ENCODE measurements around the gene MTPN.

The MTPN gene, protein sequence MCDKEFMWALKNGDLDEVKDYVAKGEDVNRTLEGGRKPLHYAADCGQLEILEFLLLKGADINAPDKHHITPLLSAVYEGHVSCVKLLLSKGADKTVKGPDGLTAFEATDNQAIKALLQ

DNA sequence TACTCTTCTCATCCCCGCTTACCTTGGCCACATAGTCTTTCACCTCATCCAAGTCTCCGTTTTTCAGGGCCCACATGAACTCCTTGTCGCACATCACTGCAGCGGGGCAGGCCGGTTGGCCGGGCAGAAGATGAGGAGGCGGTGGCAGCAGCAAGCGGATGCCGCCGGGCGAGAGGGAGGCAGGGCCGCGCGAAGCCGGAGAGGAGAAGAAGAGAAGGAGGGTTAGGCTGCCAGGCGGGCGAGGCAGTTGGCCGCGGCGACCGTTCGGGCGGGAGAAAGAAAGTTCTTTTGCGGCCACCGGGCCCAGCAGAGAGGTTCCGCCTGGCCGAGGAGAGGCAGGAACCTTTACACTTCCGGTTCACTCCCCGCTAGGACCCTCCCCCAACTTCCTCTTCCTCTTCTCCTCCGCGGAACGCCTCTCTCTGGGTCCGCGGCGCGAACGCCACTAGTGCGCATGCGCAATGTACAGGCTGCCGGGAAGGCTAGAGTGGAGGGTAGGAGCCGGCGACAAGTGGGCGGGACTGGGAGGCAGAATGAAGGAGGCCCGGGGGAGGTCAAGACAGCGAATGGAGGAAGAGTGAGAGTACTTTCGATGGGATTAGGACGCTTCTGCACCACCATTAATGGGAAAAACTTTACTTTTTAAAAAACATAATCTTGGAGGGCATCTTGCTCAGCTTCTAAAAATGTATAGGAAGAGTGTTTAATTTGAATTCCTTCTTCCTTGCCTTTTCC, at the start of gene MTPN:
TSS of gene MTPN (minus strand) at position 353 of the 735 bp plus-strand sequence. CDS start at position 94, 259 bp downstream.
- DNase-seq (ENCODE audit: low spot score): peak; percentile 96

DNA sequence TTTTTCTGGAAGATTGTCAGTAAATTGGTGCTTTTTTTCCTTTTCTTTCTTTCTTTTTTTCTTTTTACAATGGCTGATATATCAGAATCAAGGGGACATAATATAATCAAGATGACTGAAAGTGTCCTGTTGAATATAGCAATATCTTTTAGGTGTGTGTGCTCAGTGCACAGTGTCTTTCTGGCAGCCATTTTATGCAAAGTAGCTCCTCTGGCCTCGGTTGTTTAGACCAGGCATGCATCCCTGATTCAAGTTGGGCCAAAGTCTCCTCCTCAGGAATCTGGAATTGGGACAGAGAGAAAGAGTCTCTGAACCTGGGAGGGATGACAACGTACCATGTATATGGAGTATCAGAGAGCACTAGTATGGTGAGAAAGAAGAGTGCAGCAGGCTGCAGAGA, 49.0 kb upstream of the MTPN start:
- no peak for DNase-seq (ENCODE audit: low spot score)

DNA sequence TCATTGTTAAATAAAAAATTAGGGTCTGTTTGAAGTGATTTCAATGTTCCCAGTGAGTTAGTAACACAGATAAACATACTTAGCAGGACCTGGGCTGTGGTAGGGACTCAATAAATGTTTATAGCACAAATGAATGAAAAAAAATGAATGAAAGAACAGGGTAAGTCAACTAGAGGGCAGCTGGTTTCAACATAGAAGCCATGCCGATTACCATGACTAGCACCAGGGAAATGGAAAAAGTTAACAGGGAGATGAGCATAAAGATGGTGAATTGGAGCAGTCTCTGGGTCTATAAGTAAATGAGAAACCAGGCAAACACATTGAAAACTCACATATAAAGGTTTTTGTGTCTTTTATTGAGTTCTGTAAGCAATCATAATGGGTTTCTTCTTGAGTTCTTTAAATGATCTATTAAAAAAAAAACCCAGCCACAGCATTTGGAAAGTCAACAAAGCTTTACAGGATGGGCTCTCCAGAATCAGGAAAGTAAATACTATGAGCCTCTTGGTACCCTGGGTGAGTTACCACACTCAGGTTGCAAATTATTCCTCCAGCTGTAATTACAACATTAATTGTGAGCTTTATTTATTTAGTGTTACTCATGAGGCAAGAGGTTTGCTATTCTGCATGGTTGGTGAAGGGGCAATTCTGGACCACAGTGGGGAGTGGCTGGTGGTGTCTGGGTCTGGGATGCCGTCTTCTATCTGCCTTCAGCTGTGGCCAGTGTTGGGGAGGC, 46.1 kb upstream of the MTPN start:
- no peak for DNase-seq (ENCODE audit: low spot score)

DNA sequence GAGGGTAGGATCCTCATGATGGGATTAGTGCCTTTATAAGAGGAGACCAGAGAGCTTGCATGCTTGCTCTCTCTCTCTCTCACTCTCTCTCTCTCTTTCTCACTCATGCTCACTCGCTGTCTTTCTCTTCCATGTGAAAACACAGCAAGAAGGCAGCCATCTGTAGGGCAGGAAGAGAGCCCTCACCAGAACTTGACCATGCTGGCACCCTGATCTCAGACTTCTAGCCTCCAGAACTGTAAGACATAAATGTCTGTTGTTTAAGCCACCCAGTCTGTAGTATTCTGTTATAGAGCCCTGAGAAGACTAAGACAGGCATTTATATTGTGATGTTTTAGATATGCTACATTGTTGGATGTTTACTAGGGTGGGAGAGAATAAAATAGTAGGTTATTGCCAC, 43.4 kb upstream of the MTPN start:
- DNase-seq (ENCODE audit: low spot score): no peak

DNA sequence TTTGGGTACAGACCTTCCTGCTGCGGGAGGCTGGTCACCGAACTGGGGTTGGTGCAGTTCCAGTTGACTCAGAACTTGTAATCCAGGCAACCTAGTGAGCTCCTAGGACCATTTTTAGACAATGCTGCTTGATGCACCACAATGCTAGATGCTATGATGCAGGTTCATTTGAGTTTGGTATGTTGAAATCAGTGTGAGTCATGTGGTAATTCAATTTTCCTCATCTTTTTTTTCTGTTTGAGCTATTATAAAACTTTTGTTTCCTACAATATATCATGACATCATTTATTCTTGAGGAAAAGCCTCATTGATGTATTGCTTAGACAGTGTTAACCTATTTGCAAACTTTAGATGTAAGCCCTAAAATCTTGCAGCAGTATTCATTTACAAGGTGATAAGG, 40.9 kb upstream of the MTPN start:
- no peak for DNase-seq (ENCODE audit: low spot score)

DNA sequence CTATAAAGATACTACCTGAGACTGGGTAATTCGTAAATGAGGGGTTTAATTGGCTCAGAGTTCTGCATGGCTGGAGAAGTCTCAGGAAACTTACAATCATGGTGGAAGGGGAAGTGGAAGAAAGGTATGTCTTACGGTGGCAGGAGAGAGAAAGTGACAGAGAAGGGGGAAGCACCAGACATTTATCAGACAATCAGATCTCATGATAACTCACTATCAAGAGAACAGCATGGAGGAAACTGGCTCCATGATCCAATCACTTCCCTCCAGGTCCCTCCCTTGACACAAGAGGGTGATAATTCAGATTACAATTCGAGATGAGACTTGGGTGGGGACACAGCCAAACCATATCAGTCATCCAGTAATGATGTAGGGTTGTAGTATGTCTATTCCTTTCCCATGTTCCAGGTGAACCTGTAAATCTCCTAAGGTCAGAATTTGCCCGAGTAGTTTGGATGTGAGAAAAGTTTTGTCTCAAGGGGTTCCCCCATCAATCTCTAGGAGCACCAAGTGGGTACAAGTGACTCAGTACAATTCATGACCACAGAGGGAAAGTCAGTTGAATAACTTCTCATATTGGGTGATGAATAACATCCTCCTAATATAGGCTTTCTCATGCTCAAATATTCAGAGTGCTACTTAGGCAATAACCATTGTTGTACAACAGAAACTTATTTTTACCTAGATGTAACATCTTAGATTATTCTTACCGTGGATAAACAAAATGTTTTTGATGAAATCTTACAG, 39.7 kb upstream of the MTPN start:
- DNase-seq (ENCODE audit: low spot score): no peak

DNA sequence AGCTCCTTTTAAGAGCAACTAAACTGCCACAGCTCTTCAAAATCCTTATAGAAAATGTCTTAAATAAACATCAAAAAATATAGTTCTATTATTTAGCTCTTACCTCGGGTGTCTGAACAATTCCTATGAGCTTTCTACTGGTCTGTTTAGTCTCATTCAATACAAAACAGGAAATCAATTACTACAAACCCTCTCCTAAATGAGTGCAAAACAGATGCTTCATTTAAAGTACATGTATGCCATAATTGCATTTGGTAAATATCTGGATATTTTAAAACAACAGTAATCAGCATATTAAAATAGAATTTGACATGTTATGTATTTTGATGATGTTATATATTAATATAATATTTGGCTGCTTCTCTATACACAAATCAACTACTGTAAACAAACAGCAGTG, 38.5 kb upstream of the MTPN start:
- no peak for DNase-seq (ENCODE audit: low spot score)

DNA sequence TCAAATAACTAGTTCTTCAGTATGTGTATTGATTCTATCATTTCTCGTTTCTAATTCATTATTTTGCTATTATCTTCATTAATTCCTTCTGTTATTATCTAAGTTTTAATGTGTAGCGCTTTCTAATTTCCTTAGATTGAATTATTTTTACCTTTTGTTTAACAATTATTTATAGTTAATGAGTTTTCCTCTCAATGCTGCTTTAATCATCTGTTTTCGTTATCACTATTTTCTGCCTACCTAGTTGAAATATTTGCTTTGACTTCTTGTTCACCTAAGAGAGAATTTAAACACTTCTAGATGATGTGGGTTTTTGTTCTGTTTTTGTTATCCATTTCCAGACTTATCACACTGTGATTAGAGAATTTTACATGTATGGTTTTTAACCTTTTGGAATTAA, 37.5 kb upstream of the MTPN start:
- no peak for DNase-seq (ENCODE audit: low spot score)

DNA sequence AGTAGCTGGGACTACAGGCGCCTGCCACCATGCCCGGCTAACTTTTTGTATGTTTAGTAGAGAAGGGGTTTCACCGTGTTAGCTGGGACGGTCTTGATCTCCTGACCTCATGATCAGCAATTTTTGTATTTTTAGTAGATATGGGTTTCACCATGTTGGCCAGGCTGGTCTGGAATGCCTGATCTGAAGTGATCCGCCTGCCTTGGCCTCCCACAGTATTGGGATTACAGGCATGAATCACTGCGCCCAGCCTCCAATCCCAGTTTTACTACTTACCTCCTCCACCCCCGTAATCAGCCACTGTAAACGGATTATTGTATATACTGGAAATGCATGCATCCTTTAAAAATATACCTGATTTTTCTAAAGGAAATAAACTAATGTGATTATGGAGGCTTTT, 35.1 kb upstream of the MTPN start:
- no peak for DNase-seq (ENCODE audit: low spot score)

DNA sequence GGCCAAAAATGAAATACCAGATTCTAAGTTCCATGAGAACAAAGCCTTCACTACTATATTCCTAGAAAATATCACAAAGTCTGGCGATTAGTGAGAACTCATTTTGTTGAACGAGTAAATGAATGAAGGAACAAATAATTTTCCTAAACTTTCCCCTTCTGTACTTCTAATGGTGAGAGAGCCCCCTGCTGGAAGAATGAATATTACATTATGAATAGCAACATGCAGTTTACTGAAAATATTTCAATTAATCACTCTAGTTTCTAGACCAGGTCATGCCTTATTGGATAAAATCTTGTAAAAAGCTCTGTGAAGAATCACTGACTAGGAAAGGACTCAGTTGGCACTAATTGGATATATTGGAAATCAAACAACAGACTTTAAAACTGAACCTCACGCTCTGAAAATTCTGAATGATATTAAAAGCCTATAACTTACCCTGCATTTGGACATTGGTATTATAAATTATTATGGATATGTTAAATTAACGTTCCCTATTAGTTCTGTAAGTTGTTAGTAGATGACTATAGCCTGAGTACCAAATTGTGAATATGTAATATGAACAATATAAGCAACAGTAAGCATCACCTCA, 32.4 kb upstream of the MTPN start:
- peak; percentile 43 for DNase-seq (ENCODE audit: low spot score)

DNA sequence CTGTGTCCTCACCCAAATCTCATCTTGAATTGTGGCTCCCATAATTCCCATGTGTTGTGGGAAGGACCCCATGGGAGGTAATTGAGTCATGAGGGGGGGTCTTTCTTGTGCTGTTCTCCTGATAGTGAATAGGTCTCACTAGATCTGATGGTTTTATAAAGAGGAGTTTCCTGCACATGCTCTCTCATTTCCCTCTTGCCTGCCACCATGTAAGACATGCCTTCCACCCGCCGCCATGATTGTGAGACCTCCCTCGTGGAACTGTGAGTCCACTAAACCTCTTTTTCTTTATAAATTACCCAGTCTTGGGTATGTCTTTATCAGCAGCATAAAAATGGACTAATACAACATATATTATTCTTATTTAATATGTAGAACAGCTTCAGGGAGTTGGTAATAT, 29.0 kb upstream of the MTPN start:
- DNase-seq (ENCODE audit: low spot score): no peak

DNA sequence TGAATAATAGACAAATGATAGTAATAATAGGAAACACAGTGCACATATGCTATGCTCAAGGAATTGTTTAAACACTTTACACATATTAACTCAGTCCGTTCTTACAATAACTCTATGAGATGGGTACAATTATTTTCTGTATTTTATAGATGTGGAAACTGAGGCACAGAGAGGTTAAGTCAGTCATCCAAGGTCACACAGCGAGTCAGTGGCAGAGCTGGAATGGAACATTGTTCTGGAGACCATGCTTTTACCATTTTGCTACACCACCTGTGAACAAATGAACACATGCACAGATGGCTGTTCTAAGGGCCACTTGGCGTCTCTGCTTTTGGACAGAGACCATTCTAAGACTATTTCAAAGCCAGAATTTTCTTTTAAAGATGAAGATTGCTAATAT, 26.9 kb upstream of the MTPN start:
- no peak for DNase-seq (ENCODE audit: low spot score)

DNA sequence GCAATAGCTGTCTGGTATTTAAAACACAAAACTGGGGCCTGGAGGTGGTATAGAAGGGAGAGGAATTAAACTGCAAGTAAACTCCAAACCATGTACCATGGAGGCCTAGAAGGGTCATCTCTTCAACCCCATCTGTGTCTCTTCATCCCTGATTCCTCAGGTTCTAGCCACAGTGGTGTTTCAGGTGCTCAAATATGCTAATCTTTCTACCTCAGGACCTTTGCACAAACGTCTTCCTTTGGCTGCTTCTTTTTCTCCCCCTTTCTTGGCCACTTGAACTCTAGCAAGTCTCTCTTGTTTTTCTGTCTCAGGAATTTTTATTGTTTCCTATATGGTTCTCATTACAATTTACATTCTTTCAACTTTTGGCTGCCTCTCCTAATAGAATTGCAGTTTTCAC, 25.6 kb upstream of the MTPN start:
- DNase-seq (ENCODE audit: low spot score): no peak

DNA sequence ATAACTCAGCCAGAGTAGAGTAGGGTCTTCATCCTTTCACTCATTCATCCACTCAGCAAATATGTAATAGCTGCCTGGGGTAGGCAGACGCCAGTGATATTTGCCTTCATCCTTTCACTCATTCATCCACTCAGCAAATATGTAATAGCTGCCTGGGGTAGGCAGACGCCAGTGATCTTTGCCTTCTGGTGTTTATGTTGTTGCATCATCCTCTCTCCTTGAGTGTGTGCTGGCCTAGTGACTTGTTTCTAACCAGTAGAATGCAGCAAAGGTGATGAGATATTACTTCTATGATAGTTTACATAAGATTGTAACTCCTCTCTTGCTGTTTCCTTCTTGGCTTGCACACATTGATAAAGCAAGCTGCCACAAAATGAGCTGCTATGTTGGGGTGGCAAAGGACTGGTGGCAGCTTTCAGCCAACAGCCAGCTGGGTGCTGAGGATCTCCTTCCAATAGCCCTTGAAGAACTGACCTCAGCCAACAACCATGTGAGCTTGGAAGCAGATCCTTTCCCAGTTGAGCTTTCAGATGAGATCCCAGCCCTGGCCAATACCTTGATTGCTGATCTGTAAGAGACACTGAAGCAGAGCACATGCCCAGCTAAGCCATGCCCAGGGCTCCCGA, 23.2 kb upstream of the MTPN start:
- DNase-seq (ENCODE audit: low spot score): no peak

DNA sequence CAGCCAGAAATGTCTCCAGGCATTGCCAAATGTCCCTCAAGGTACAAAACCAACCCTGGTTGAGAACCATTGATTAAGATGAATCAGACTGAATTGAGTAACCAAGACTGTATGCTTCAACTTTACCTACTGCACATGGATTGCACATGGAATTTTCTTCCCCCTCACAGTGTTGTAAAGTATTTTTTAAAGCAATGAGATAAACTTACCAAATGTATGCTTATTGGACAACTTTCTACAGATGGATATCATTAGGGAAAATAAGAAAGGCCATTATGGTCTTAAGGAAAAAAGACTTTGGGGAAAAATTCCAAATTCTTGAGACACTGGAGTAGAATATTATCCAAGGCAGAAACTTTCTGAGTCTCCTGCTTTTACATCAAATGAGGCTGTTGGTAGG, 20.9 kb upstream of the MTPN start:
- no peak for DNase-seq (ENCODE audit: low spot score)

DNA sequence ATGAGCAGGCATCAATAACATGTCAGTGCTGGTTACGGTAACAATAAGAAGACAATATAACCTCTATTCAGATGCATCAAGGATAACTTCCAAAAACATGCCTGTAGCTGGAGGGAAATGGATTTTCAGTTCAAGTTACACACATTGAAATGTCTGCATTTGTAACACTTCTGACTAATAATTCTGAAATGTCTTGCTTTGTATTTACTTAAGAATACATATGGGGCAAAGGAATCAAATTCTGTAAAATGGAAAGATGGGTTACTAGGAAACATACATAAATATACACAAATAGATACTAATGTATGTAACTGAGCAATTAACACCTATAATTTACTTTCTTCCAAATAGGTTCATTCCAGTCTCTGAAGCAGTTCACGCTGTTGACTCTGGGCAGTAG, 18.6 kb upstream of the MTPN start:
- DNase-seq (ENCODE audit: low spot score): no peak

DNA sequence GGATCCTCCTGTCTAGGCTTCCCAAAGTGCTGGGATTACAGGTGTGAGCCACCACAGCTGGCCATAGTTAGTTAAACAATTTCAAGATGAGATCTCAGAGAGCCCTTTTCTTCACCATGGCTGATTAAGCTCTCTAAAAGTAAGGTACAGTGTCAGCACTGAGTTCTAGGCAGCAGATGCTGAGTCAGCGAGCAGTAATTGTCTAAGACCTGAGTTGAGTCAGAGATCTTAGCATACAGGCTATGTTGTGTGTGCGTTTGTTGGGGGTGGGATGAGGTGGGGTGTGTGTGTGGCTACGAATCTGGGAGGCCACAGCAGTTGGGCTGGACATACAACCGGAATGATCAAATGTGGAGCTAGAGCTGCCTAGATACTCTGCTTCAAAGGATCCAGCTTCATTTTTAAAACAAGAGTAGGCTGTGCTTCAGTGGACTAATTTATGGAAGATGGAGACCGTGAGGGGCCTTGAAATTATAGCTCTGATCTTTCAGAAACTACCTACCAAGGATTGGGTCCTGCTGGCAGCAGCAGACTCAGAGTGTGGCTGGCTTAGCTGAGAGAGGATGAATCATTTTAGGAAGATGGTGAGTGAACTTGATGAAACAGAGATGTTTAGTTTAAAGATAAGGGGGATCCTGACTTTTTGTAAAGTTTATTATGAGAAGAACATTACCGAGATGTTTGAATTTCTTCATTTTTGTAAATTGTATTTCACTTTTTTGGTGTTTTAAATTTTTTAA, 17.5 kb upstream of the MTPN start:
- DNase-seq (ENCODE audit: low spot score): no peak

DNA sequence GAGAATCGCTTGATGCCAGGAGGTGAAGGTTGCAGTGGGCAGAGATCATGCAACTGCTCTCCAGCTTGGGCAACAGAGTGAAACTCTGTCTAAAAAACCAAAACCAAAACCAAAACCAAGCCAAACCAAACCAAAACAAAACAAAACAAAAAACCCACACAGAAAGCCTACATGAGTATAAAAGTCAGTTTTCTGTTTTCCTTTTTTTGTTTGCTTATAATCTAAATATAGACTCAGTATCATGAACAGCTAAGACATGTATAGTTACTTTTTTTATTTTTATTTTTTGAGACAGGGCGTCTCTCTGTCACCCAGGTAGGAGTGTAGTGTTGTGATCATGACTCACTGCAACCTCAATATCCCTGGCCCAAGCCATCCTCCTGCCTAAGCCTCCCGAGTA, 16.8 kb upstream of the MTPN start:
- DNase-seq (ENCODE audit: low spot score): no peak

DNA sequence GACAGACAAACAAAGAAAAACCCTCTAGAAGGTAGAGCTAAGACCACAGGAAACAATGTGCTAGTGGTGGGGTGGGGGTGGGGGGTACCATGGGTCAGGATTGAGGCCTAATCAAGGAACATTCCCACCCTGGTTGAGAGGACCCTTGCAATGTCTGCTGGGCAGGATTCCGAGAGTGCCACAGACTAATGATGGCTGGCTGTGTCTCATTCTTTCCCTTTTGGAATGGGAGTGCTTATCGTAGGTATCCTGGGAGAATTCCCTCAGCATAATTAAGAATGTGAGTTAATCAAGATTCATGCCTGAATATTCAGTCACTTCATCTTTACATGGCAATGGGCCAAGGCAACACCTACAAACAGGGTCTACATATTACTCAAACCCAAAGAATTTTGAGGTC, 14.7 kb upstream of the MTPN start:
- DNase-seq (ENCODE audit: low spot score): no peak

DNA sequence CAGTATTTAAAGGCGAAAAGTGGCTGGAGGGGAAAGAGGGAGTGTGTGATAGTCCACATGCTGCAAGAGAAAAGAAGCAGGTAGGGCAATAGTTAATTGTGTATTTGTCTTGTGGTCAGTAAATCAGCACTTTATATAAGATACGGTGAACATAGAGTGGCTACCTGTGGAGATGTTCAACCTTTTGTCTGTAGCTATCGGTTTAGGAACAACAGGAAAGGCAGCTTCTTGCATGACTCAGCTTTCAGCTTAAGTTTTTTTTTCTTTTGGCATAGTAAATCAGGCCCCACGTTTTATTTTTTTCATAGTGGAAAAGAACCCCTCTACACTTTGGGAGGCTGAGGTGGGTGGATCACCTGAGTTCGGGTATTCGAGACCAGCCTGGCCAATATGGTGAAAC, 14.2 kb upstream of the MTPN start:
- no peak for DNase-seq (ENCODE audit: low spot score)

DNA sequence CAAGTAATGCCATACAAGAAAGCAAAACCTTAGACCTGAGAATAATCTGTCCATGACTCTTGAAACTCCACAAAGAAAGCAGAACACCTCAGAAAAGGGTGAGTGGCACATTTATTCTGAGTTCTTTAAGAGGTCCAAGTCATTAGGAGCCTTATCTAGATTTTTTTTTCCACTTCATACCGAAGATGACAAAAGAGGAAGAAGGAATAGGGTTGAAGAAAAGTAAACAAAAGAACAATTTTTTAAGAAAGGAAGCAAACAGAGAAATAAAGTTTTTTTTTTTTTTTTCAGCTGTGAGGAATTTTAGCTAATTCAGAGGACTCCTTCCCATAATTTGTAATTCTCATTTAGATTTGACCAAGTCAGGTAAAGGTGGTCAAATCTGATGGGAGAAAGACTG, 13.1 kb upstream of the MTPN start:
- DNase-seq (ENCODE audit: low spot score): no peak

Measured in SW480 (cell line).